ENCODE measurements around the gene PRRT1.

DNA sequence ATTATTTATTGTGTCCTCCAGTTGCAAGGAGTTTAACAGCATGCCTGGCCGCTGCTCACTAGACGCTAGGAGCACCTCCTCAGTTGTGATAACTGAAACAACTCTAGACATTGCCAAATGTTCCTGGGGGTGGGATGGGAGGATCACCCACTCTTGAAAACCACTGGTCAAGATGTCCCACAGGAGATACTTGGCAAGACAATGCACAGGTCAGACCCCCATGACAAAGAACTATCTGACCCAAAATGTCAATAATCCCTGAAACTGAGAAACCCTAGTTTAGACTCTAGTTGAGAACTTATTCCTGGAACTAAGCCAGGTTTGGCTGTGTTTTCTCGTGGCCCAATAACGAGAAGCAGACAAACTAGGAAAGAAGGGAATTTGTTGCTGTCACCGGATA, 12.1 kb downstream of the PRRT1 start:
- no peak for TF ChIP-seq POLR2AphosphoS5 (IDR thresholded peaks at IDR 0.05; ENCODE audit: low read depth, low read length)
- no peak for TF ChIP-seq TAF1 (IDR thresholded peaks at IDR 0.05; ENCODE audit: borderline replicate concordance, insufficient read depth, low read length)
- TF ChIP-seq, protein P1, sequence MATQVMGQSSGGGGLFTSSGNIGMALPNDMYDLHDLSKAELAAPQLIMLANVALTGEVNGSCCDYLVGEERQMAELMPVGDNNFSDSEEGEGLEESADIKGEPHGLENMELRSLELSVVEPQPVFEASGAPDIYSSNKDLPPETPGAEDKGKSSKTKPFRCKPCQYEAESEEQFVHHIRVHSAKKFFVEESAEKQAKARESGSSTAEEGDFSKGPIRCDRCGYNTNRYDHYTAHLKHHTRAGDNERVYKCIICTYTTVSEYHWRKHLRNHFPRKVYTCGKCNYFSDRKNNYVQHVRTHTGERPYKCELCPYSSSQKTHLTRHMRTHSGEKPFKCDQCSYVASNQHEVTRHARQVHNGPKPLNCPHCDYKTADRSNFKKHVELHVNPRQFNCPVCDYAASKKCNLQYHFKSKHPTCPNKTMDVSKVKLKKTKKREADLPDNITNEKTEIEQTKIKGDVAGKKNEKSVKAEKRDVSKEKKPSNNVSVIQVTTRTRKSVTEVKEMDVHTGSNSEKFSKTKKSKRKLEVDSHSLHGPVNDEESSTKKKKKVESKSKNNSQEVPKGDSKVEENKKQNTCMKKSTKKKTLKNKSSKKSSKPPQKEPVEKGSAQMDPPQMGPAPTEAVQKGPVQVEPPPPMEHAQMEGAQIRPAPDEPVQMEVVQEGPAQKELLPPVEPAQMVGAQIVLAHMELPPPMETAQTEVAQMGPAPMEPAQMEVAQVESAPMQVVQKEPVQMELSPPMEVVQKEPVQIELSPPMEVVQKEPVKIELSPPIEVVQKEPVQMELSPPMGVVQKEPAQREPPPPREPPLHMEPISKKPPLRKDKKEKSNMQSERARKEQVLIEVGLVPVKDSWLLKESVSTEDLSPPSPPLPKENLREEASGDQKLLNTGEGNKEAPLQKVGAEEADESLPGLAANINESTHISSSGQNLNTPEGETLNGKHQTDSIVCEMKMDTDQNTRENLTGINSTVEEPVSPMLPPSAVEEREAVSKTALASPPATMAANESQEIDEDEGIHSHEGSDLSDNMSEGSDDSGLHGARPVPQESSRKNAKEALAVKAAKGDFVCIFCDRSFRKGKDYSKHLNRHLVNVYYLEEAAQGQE (IDR thresholded peaks at IDR 0.05; ENCODE audit: insufficient read depth in 1 of 2, low read depth in 2 of 2, low read length in 2 of 2) = no peak
- TF ChIP-seq SIN3A (IDR thresholded peaks at IDR 0.05; ENCODE audit: borderline replicate concordance, insufficient read depth, low read length) = no peak
- TF ChIP-seq FOXP2 (optimal IDR thresholded peaks at IDR 0.05; ENCODE audit: borderline replicate concordance, extremely low read depth, extremely low read length, insufficient read depth) = no peak
